HEK293 (cell line): ENCODE data around the gene DOK4.

Experiments used
- CTCF ChIP-seq: fragments of 450-650 bp; formaldehyde crosslinking; IDR thresholded peaks from 2 replicates; pipeline ENCODE4 v1.5.1; 2016; ENCODE audit warnings: missing biosample characterization, missing genetic modification characterization
- GLI2 ChIP-seq: fragments of 450-650 bp; formaldehyde crosslinking; IDR thresholded peaks from 2 replicates; pipeline ENCODE4; 2017; ENCODE audit warnings: missing biosample characterization, missing genetic modification characterization, low read depth, borderline replicate concordance
- PRDM1 ChIP-seq: fragments of 450-650 bp; formaldehyde crosslinking; IDR thresholded peaks from 2 replicates; pipeline ENCODE4; 2016; ENCODE audit warnings: missing biosample characterization, missing genetic modification characterization
- PRDM10 ChIP-seq: fragments of 450-650 bp; formaldehyde crosslinking; IDR thresholded peaks from 2 replicates; pipeline ENCODE4 v1.5.1; 2016; ENCODE audit warnings: missing biosample characterization, missing genetic modification characterization
- PRDM2 ChIP-seq: fragments of 450-650 bp; formaldehyde crosslinking; IDR thresholded peaks from 2 replicates; pipeline ENCODE4 v1.5.1; 2016; ENCODE audit warnings: missing biosample characterization, missing genetic modification characterization, borderline replicate concordance
- SP2 ChIP-seq: fragments of 450-650 bp; formaldehyde crosslinking; IDR thresholded peaks from 2 replicates; pipeline ENCODE4 v1.5.1; 2016; ENCODE audit warnings: missing biosample characterization, missing genetic modification characterization
- TCF7L2 ChIP-seq: IDR thresholded peaks from 2 replicates; pipeline ENCODE4 v1.6.1; 2011; ENCODE audit warnings: low read depth, mild to moderate bottlenecking, inconsistent platforms, low read length, moderate library complexity, borderline replicate concordance
- ZBTB48 ChIP-seq: fragments of 450-650 bp; formaldehyde crosslinking; IDR thresholded peaks from 2 replicates; pipeline ENCODE4 v1.5.1; 2016; ENCODE audit warnings: missing biosample characterization, missing genetic modification characterization
- ZNF174 ChIP-seq: fragments of 450-650 bp; formaldehyde crosslinking; IDR thresholded peaks from 2 replicates; pipeline ENCODE4 v1.5.0; 2017; ENCODE audit warnings: missing biosample characterization, mild to moderate bottlenecking, missing genetic modification characterization
- ZNF350 ChIP-seq: fragments of 450-650 bp; formaldehyde crosslinking; IDR thresholded peaks from 2 replicates; pipeline ENCODE4 v1.5.0; 2017; ENCODE audit warnings: missing biosample characterization, mild to moderate bottlenecking, missing genetic modification characterization
- ZNF488 ChIP-seq: fragments of 450-650 bp; formaldehyde crosslinking; IDR thresholded peaks from 2 replicates; pipeline ENCODE4 v1.5.1; 2016; ENCODE audit warnings: missing biosample characterization, missing genetic modification characterization
- ZNF514 ChIP-seq: fragments of 450-650 bp; formaldehyde crosslinking; IDR thresholded peaks from 2 replicates; pipeline ENCODE4 v1.5.1; 2016; ENCODE audit warnings: missing biosample characterization, missing genetic modification characterization
- ZNF518A ChIP-seq: fragments of 450-650 bp; formaldehyde crosslinking; conservative IDR thresholded peaks from 2 replicates; pipeline ENCODE4 v1.5.1; 2016; ENCODE audit warnings: low read depth, missing biosample characterization, missing genetic modification characterization
- ZNF544 ChIP-seq: fragments of 450-650 bp; formaldehyde crosslinking; IDR thresholded peaks from 2 replicates; pipeline ENCODE4 v1.5.0; 2017; ENCODE audit warnings: missing biosample characterization, missing genetic modification characterization
- ZNF548 ChIP-seq: fragments of 450-650 bp; formaldehyde crosslinking; IDR thresholded peaks from 2 replicates; pipeline ENCODE4 v1.5.1; 2016; ENCODE audit warnings: missing biosample characterization, missing genetic modification characterization
- ZNF561 ChIP-seq: fragments of 450-650 bp; IDR thresholded peaks from 2 replicates; pipeline ENCODE4 v1.5.1; 2018; ENCODE audit warnings: missing biosample characterization, missing genetic modification characterization, borderline replicate concordance
- ZNF791 ChIP-seq: fragments of 450-650 bp; formaldehyde crosslinking; IDR thresholded peaks from 2 replicates; pipeline ENCODE4 v1.5.1; 2016; ENCODE audit warnings: missing biosample characterization, missing genetic modification characterization
- ZNF792 ChIP-seq: fragments of 450-650 bp; formaldehyde crosslinking; IDR thresholded peaks from 2 replicates; pipeline ENCODE4 v1.5.1; 2016; ENCODE audit warnings: missing biosample characterization, missing genetic modification characterization
- ZNF843 ChIP-seq: fragments of 450-650 bp; formaldehyde crosslinking; IDR thresholded peaks from 2 replicates; pipeline ENCODE4 v1.5.1; 2016; ENCODE audit warnings: missing biosample characterization, missing genetic modification characterization

DOK4 gene

GRCh38 chr16:57422026-57422944 is 64.0 kb downstream of the DOK4 start (continued):
- TF ChIP-seq PRDM1 (tag by site-specific recombination) (no peak), GLI2 (tag by site-specific recombination) (no peak), ZNF514 (tag by site-specific recombination) (no peak), SP2 (tag by site-specific recombination) (no peak), ZNF843 (tag by site-specific recombination) (no peak), ZNF518A (tag by site-specific recombination) (peak; percentile 69), ZNF174 (tag by site-specific recombination) (no peak), ZNF792 (tag by site-specific recombination) (no peak), ZNF544 (no peak), ZBTB48 (tag by site-specific recombination) (no peak), ZNF791 (tag by site-specific recombination) (no peak), ZNF350 (no peak), ZNF548 (tag by site-specific recombination) (no peak), ZNF488 (tag by site-specific recombination) (no peak), ZNF561 (no peak), PRDM10 (peak; percentile 43; the same call in 1 of the 2 replicates), TCF7L2 (no peak), PRDM2 (tag by site-specific recombination) (no peak), CTCF (tag by site-specific recombination) (peak; percentile 74)
